HG02571 (cell line): ENCODE data around the gene GM2A.
"Not testable (repeated sequence)": the region's sequence is repeated elsewhere in the genome, so short reads cannot be mapped to it uniquely, and the experiment has no call there.

Source experiments
- ATAC-seq: cut with Tn5 transposase; IDR thresholded peaks from one replicate; pipeline ENCODE4 v1.9.1; 2021; ENCODE audit warnings: mild to moderate bottlenecking, moderate library complexity; ENCODE audit not compliant: unreplicated experiment

Gene GM2A

GRCh38 chr5:151284392-151284967 lies 31.5 kb downstream of the GM2A start:
- no peak for ATAC-seq

DNA sequence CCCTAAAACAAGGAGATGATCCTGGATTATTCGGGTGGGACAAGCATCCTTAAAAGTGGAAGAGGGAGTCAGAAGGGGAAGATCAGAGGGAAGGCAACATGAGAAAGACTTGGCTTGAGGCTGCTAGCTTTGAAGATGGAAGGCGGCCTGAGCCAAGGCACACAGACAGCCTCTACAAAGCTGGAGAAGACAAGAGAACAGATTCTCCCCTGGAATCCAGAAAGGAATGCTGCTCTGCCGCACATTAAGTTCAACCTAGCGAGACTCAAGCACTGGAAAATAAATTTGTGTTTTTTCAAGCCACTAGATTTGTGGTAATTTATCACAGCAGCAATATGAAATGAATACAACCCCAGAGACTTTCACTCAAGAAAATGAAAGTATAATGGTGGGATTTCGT lies 32.7 kb downstream of the GM2A start:
- no peak for ATAC-seq

DNA sequence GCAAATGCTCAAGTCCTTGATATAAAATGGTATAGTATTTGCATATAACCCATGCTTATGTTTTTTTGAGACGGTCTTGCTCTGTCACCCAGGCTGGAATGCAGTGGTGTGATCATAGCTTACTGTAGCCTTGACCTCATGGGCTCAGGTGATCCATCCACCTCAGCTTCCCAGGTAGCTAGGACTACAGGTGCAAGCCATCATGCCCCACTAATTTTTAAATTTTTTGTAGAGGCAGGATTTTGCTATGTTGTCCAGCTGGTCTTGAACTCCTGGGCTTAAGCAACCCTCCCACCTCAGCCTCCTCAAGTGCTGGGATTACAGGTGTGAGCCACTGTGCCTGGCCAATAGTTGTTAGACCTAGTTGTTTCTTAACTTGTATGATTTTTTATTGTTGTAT lies 33.3 kb downstream of the GM2A start:
- no peak for ATAC-seq

DNA sequence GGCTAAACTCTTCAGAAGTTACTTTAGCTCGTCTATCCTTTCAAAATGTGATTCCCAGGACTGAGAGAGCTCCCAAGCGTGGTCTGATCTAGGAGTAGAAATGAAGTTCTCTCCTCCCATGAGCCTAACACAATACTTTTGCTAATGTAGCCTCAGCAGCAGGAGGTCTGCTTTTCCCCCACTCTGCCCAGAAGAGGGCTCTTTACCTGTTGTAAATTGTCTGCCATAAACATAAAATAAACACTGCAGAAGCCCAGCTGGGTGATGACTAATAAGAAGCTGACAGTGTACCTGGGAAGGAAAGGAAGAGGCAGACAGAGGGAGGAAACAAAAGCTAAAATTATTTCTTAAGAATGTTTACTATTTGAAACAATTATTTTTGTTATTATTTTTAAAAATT lies 35.2 kb downstream of the GM2A start:
- no peak for ATAC-seq

- no peak for ATAC-seq
These were observed 40.6 kb downstream of the GM2A start for GRCh38 chr5:151293624-151294023.

DNA sequence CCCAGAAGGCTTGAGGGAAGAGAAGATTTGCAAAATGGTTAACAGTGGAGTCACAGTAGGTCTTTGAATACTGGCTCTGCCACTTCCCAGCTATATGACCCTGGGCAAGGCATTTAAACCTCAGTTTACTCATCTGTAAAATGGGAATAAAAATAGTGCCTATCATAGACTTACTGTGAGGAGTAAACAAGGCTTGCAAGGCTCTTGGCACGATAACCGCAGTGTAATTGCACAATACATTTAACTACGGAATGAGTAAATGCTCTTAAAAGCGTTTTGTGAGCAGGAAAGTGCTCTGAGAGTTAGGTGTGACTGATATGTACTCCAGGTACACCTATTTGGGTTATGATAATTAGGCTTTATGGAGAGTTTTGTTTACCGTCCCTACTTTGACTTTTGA lies 42.2 kb downstream of the GM2A start:
- no peak for ATAC-seq

DNA sequence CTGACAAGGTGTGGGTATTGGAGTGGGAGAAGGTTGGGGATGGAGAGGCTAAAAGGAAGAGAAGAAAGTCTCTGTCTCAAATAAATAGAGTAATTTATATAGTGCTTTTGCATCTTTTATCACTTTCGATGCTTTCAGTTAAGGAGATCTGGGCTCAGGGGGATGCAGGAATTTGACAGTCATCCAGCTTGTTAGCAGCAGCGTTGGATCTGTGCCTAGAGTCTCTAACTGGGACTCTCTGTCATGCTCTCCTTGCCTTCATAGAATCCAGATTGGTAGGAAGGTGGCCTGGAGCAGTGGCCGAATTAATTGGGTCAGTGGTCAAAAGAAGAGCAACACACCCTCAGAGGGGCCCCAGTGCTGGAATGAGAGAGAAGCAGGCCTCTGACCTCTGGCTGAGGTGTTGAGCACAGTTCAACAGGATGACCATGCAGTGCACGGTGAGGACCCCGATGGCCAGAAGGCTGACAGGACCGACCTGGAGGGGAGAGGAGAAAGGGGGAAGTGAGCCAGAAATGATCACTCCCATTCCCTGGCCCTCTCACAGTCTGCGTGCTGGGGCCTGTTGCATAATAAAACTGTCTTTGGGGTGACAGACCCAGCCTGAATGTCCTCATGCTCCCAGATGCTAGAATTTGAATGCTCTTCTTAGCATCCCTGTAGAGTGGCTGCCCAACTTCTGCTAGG lies 42.9 kb downstream of the GM2A start:
- no peak for ATAC-seq

- ATAC-seq: no peak
These were observed 43.5 kb downstream of the GM2A start for GRCh38 chr5:151296478-151296830.

DNA sequence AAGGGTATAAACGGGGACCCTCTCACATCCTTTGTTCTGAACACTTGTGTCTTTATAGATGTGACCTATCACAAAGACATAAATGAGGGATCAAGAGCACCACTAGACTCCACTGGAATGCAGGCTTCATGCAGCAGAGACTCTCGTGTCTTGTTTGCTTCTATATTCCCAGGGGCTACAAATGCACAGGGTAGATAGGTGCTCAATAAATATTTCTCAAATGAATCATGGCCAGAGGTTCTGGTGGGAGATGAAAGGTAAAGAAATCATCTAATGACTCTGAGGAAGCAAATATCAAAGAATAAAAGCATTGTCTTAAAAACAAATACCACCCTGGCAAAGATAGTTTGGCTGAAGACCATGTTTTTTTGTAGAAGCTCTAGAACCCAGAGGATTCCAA lies 44.0 kb downstream of the GM2A start:
- no peak for ATAC-seq

- ATAC-seq: no peak
These were observed 45.3 kb downstream of the GM2A start for GRCh38 chr5:151298063-151298855.

DNA sequence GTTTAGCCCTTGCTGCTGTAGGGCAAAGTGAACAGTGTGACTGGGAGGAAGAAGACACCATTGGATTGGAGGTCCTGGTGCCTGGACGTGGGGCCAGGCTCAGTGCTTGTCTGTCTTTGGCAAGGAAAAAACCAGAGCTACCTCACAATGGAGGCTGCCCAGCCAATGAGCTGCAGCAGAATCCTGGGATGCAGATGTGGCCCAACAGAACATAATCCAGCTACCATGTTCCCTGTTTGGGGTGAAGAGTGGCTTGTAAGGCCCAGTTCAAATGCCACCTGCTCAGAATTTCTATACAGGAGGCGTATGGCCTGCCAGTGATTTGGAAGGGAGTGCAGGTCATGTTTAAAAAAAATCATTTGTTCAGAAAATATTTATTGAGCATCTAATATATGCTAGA lies 50.7 kb downstream of the GM2A start, which contains the start of gene SLC36A3:
Gene SLC36A3, minus strand, starts transcription at position 101 of the 400 bp plus-strand sequence. CDS start 412 bp downstream, outside the sequence.
- ATAC-seq: no peak

GRCh38 chr5:151309266-151309665 lies 56.3 kb downstream of the GM2A start:
- not testable (repeated sequence) for ATAC-seq

GRCh38 chr5:151309821-151310220 lies 56.8 kb downstream of the GM2A start:
- ATAC-seq: not testable (repeated sequence)

DNA sequence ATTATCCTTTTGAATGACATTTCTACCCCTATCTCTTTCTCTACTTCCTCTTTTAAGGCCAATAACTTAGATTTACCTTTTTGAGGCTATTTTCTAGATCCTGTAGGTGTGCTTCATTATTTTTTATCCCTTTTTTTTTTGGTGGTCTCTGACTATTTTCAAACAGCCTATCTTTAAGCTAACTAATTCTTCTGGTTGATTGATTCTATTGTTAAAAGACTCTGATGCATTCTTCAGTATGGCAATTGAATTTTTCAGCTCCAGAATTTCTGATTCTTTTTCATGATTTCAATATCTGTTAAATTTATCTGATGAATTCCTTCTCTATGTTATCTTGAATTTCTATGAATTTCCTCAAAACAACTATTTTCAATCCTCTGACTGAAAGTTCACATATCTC lies 57.9 kb downstream of the GM2A start:
- no peak for ATAC-seq

DNA sequence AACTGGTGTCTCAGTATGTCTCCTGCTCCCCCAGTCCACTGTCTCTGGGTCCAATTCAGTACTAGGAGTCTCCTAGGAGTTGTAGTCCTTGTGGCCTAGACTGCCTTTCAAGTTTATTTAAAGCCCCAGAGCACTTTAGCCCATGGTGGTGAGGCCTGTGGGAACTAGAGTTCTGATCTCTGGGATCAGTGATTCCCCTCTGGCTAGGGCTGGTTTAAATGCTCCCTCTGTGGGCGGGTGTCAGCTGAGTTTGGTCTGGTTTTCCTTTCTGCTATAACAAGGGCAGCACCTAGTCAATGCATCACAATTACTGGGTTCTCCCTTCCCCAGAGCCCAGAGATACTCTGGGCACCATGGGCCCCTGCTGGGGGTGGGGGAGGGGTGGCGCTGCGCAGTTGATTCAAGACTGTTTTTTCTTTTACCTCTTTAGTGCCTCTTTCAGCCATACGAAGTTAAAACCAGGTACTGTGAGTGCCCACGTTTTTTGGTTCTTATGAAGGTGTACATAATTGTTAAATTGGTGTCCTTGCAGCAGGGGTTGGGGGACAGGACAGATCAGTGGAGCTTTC lies 59.9 kb downstream of the GM2A start:
- no peak for ATAC-seq

DNA sequence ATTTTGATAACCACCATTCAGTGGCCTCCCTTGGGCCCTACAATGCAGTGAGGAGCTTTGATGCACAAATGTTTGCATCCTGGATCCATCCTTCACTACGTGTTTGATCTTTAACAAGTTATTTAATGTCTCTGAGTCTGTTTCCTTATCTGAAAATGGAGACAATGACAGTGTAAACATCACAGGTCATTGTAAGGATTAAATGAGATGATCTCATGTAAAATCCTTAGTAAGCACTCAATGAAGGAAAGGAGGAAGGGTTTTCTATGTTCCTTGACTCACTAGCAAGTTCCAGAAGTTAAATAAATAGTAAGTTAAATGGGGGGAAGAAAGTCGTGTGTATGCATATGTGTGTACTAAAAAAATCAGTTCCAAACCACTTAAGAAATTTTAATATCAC lies 60.4 kb downstream of the GM2A start:
- ATAC-seq: no peak

DNA sequence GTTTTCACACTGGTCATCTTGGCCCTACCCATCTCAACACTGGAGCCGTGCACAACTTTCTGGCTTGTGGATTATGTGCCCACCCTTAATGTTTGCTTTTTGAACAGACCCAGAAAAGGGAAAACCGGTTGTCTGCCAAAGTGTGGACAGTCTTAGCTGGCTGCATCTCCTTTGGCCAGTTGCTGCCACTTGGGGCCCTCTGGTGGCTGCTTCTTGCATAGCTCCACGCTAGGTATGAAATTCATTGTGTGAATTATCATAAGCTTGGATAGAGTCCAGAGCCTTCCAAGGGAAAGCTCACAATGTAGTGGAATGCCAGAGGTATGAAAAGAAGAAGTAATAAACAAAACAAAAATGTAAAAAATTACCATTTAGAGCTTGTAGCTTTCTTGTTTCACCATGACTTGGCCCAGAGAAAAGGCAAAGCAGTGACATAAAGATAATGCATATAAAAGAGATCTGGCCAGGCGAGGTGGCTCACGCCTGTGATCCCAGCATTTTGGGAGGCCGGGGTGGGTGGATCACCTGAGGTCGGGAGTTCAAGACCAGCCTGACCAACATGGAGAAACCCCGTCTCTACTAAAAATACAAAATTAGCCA lies 63.1 kb downstream of the GM2A start:
- ATAC-seq: peak; percentile 60

- ATAC-seq: no peak
These were observed 64.9 kb downstream of the GM2A start for GRCh38 chr5:151317871-151318270.

GRCh38 chr5:151318850-151319732 lies 66.1 kb downstream of the GM2A start:
- peak; percentile 68 for ATAC-seq
